Right renal cortex interstitium (tissue), 3 donors: ENCODE results near the gene ABI2. TPM values are rescaled to one million over a fixed set of nuclear protein-coding genes. Genes with fewer than 3 reads are reported as not detected.
"Not testable (repeated sequence)": the region's sequence is repeated elsewhere in the genome, so short reads cannot be mapped to it uniquely, and the experiment has no call there.

Experiments used
- DNase-seq, 3 donors: peaks; one replicate each; pipeline ENCODE4 v3.0.0-alpha.2; 2013; ENCODE audit warnings: low read depth in 3 of 3, low spot score in 2 of 3
- polyA plus RNA-seq, 3 donors: library from polyadenylated mRNA; unstranded; fragments of 120-200 nt; gene quantifications; one replicate each; pipeline ENCODE4 v1.2.1, GENCODE V29; 2013; ENCODE audit not compliant: insufficient read length in 3 of 3

ABI2 gene
- polyA plus RNA-seq, 3 donors, result 87.8 to 96.8 (median 94.1) TPM

- no peak for DNase-seq
These were observed 85.6 kb downstream of the ABI2 start for GRCh38 chr2:203413796-203414195.

- DNase-seq, result no peak
These were observed 90.1 kb downstream of the ABI2 start for GRCh38 chr2:203418271-203418670.

- no peak for DNase-seq
These were observed 98.9 kb downstream of the ABI2 start for GRCh38 chr2:203427061-203427460.

- DNase-seq, result not testable (repeated sequence)
These were observed 101.4 kb downstream of the ABI2 start for GRCh38 chr2:203429643-203430042.

- no peak for DNase-seq
These were observed 103.4 kb downstream of the ABI2 start for GRCh38 chr2:203431391-203432185.

GRCh38 chr2:203432811-203433210 is 104.6 kb downstream of the ABI2 start:
- no peak for DNase-seq

- no peak for DNase-seq
These were observed 108.3 kb downstream of the ABI2 start for GRCh38 chr2:203436496-203436895.

GRCh38 chr2:203437511-203437910 is 109.3 kb downstream of the ABI2 start:
- no peak for DNase-seq

- DNase-seq, result no peak
These were observed 110.3 kb downstream of the ABI2 start for GRCh38 chr2:203438528-203438927.

GRCh38 chr2:203440671-203441070 is 112.5 kb downstream of the ABI2 start:
- no peak for DNase-seq

- DNase-seq, result no peak
These were observed 113.3 kb downstream of the ABI2 start for GRCh38 chr2:203441463-203441862.

GRCh38 chr2:203442463-203442862 is 114.3 kb downstream of the ABI2 start:
- DNase-seq, result no peak

GRCh38 chr2:203444738-203445137 is 116.5 kb downstream of the ABI2 start:
- no peak for DNase-seq

- DNase-seq, result no peak
These were observed 117.9 kb downstream of the ABI2 start for GRCh38 chr2:203446071-203446481.

GRCh38 chr2:203446780-203447179 is 118.6 kb downstream of the ABI2 start:
- no peak for DNase-seq

GRCh38 chr2:203450561-203450960 is 122.4 kb downstream of the ABI2 start:
- no peak for DNase-seq

- no peak for DNase-seq
These were observed 122.8 kb downstream of the ABI2 start for GRCh38 chr2:203451011-203451410.

- DNase-seq, result no peak
These were observed 123.5 kb downstream of the ABI2 start for GRCh38 chr2:203451689-203452088.

- peak; percentile 21 to 48 (median 32) for DNase-seq
These were observed 125.8 kb downstream of the ABI2 start for GRCh38 chr2:203453858-203454451.

GRCh38 chr2:203455209-203455608 is 127.0 kb downstream of the ABI2 start:
- DNase-seq, result no peak

GRCh38 chr2:203461746-203462145 is 133.6 kb downstream of the ABI2 start:
- no peak for DNase-seq

- DNase-seq, result no peak
These were observed 134.1 kb downstream of the ABI2 start for GRCh38 chr2:203462308-203462707.
